ENCODE results near the gene CACNA1C.

Gene CACNA1C

GRCh38 chr12:2139651-2140050, 86.9 kb downstream of the CACNA1C start:
- Histone ChIP-seq H3K9ac (ENCODE audit: low read length) (no peak overlapping the region), H3K4me3 (ENCODE audit: low read length) (no peak overlapping the region), H3K4me1 (ENCODE audit: control insufficient read depth, insufficient read depth, low read length) (peaks cover 41% of the 10 kb centered on the region), H3K9me3 (ENCODE audit: control insufficient read depth, low read length) (no peaks in the 10 kb centered on the region), H3K27me3 (ENCODE audit: control insufficient read depth, insufficient read depth, low read length) (no peaks in the 10 kb centered on the region), H3K36me3 (ENCODE audit: control insufficient read depth, insufficient read depth, low read length) (no peaks in the 10 kb centered on the region)

DNA sequence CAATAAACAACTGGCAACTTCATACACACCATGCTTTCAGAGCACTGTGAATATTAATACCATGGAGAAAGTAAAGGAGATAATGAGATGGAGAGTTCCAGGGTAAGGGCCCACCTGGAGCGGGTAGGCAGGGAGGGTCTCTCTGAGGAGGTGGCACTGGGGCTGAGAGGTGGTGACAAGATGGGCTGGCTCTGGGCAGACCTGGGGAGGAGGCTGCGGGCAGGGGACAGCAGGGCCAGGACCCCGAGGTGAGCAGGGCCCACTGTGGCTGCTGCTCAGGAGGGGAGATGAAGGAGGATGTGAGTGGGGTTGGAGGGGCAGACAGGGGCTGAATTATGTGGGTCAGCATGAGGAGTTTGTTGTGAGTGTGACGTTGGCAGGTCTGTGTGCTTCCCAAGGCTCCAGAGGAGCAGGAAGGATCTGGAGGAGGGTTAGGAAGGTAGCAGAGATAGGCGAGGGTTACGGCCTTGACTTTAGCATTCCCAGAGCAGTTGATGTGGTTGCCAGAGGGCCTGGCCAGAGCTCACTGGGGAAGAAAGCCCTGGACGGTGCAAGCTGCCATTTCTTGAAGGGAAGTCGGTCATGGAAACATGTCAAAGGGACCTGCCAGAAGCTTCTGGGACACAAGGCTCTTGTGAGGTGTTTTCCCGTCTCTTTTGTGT, 88.2 kb downstream of the CACNA1C start:
- Histone ChIP-seq H3K4me1 (ENCODE audit: control insufficient read depth, insufficient read depth, low read length) (peaks cover 51% of the 10 kb centered on the region), H3K4me3 (ENCODE audit: low read length) (no peak overlapping the region)

DNA sequence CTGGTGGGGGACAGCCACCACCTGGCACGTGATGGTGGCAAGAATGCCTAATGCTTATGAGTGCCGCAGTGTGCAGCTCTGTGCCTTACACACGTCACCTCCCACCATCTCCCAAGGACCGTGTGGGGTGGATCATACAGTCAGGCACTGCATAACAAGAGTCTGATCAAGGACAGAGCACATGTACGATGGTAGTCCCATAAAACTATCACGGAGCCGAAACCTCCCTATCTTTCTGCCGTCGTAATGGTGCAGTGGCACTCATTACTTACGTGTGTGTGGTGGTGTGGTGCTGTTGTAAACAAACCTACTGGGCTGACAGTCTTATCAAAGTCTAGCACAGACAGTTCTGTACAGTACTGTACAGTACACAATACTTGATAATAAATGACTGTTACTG, 89.3 kb downstream of the CACNA1C start:
- Histone ChIP-seq H3K4me1 (ENCODE audit: control insufficient read depth, insufficient read depth, low read length) (peaks cover 43% of the 10 kb centered on the region), H3K4me3 (ENCODE audit: low read length) (no peak overlapping the region), H3K9me3 (ENCODE audit: control insufficient read depth, low read length) (no peaks in the 10 kb centered on the region), H3K36me3 (ENCODE audit: control insufficient read depth, insufficient read depth, low read length) (no peaks in the 10 kb centered on the region), H3K27me3 (ENCODE audit: control insufficient read depth, insufficient read depth, low read length) (no peaks in the 10 kb centered on the region), H3K9ac (ENCODE audit: low read length) (no peak overlapping the region)

More for the DNA sequence above, 88.2 kb downstream of the CACNA1C start:
- Histone ChIP-seq H3K36me3 (ENCODE audit: control insufficient read depth, insufficient read depth, low read length) (no peaks in the 10 kb centered on the region), H3K27me3 (ENCODE audit: control insufficient read depth, insufficient read depth, low read length) (no peaks in the 10 kb centered on the region), H3K9ac (ENCODE audit: low read length) (no peak overlapping the region), H3K9me3 (ENCODE audit: control insufficient read depth, low read length) (no peaks in the 10 kb centered on the region)

DNA sequence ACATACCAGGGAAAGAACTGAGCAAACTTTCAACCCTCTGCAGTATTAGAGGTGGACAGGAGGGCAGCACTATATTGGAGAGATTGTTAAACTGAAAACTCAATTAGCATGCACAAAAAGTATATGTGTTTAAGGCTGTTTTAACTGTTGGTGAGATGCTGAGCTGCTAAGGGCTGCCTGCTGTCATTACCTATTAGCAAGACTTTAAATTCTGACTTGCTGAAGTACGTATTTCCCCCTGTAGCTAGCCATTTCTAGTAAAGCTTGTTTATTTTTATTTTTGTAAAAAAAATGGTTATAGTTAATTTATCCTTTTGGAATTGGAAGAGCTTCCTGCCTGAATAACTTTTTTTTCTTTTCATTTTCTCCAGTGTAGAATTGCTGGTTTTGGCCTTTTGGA, 92.2 kb downstream of the CACNA1C start:
- no peaks in the 10 kb centered on the region for H3K27me3 ChIP-seq (ENCODE audit: control insufficient read depth, insufficient read depth, low read length)
- H3K9ac ChIP-seq (ENCODE audit: low read length) = no peak overlapping the region
- no peaks in the 10 kb centered on the region for H3K36me3 ChIP-seq (ENCODE audit: control insufficient read depth, insufficient read depth, low read length)
- H3K4me1 ChIP-seq (ENCODE audit: control insufficient read depth, insufficient read depth, low read length) = peaks cover 26% of the 10 kb centered on the region
- no peaks in the 10 kb centered on the region for H3K9me3 ChIP-seq (ENCODE audit: control insufficient read depth, low read length)
- H3K4me3 ChIP-seq (ENCODE audit: low read length) = no peak overlapping the region

GRCh38 chr12:2145433-2145998, 92.7 kb downstream of the CACNA1C start:
- peaks cover 26% of the 10 kb centered on the region for H3K4me1 ChIP-seq (ENCODE audit: control insufficient read depth, insufficient read depth, low read length)
- no peak overlapping the region for H3K9ac ChIP-seq (ENCODE audit: low read length)
- no peaks in the 10 kb centered on the region for H3K27me3 ChIP-seq (ENCODE audit: control insufficient read depth, insufficient read depth, low read length)
- no peak overlapping the region for H3K4me3 ChIP-seq (ENCODE audit: low read length)
- no peaks in the 10 kb centered on the region for H3K9me3 ChIP-seq (ENCODE audit: control insufficient read depth, low read length)
- no peaks in the 10 kb centered on the region for H3K36me3 ChIP-seq (ENCODE audit: control insufficient read depth, insufficient read depth, low read length)

DNA sequence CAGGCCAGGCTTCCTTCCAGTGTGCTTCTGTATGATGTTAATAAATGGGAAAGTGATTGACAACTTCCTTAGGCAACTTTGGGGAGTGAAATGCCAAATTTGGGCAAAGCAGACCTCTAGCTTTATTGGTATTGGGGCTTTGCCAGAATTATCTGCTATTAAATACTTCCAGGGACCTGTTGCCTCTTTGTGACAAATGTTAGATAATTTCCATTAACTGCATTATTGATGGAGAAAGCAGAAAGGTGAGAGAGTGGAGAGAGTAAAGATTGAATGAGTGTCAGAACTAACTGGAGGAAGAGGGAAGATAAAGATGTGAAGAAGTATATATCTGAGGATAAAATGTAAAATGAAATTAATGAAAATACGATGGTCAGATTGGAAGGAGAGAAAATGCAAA, 94.5 kb downstream of the CACNA1C start:
- Histone ChIP-seq H3K4me1 (ENCODE audit: control insufficient read depth, insufficient read depth, low read length) (peaks cover 11% of the 10 kb centered on the region), H3K9ac (ENCODE audit: low read length) (no peak overlapping the region), H3K4me3 (ENCODE audit: low read length) (no peak overlapping the region), H3K27me3 (ENCODE audit: control insufficient read depth, insufficient read depth, low read length) (no peaks in the 10 kb centered on the region), H3K36me3 (ENCODE audit: control insufficient read depth, insufficient read depth, low read length) (no peaks in the 10 kb centered on the region), H3K9me3 (ENCODE audit: control insufficient read depth, low read length) (no peaks in the 10 kb centered on the region)

- Histone ChIP-seq H3K9ac (ENCODE audit: low read length) (no peak overlapping the region), H3K27me3 (ENCODE audit: control insufficient read depth, insufficient read depth, low read length) (no peaks in the 10 kb centered on the region), H3K4me1 (ENCODE audit: control insufficient read depth, insufficient read depth, low read length) (peaks cover 11% of the 10 kb centered on the region), H3K36me3 (ENCODE audit: control insufficient read depth, insufficient read depth, low read length) (no peaks in the 10 kb centered on the region), H3K4me3 (ENCODE audit: low read length) (no peak overlapping the region), H3K9me3 (ENCODE audit: control insufficient read depth, low read length) (no peaks in the 10 kb centered on the region)
Observed at GRCh38 chr12:2149091-2149490, 96.3 kb downstream of the CACNA1C start.

GRCh38 chr12:2150833-2151232, 98.0 kb downstream of the CACNA1C start:
- H3K27me3 ChIP-seq (ENCODE audit: control insufficient read depth, insufficient read depth, low read length) = no peaks in the 10 kb centered on the region
- H3K9ac ChIP-seq (ENCODE audit: low read length) = no peak overlapping the region
- no peaks in the 10 kb centered on the region for H3K36me3 ChIP-seq (ENCODE audit: control insufficient read depth, insufficient read depth, low read length)
- no peak overlapping the region for H3K4me3 ChIP-seq (ENCODE audit: low read length)
- H3K9me3 ChIP-seq (ENCODE audit: control insufficient read depth, low read length) = no peaks in the 10 kb centered on the region
- H3K4me1 ChIP-seq (ENCODE audit: control insufficient read depth, insufficient read depth, low read length) = peaks cover 3% of the 10 kb centered on the region

DNA sequence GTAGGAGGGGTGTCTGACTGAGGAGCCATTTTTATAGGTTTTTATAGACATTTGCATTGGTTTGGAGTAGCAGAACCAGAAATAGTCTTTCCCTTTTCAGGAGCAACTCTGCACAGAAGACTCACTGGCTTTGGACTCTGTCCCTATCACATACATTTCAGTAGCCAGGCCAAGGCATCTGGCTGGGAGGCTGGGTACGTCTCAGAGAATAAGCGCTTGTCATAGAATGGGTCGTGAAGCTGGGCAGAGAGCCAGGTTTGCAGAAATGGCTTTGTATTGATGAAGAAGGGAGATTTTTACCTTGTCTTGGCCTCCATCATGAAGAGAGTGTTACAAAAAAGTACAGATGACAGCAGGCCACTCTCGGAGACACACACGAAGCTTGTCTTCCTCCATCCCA, 98.6 kb downstream of the CACNA1C start:
- Histone ChIP-seq H3K9ac (ENCODE audit: low read length) (no peak overlapping the region), H3K4me1 (ENCODE audit: control insufficient read depth, insufficient read depth, low read length) (no peaks in the 10 kb centered on the region), H3K9me3 (ENCODE audit: control insufficient read depth, low read length) (no peaks in the 10 kb centered on the region), H3K4me3 (ENCODE audit: low read length) (no peak overlapping the region), H3K27me3 (ENCODE audit: control insufficient read depth, insufficient read depth, low read length) (no peaks in the 10 kb centered on the region), H3K36me3 (ENCODE audit: control insufficient read depth, insufficient read depth, low read length) (no peaks in the 10 kb centered on the region)

GRCh38 chr12:2152134-2152533, 99.3 kb downstream of the CACNA1C start:
- H3K4me1 ChIP-seq (ENCODE audit: control insufficient read depth, insufficient read depth, low read length) = no peaks in the 10 kb centered on the region

GRCh38 chr12:2154050-2154449, 101.3 kb downstream of the CACNA1C start:
- H3K4me3 ChIP-seq (ENCODE audit: low read length) = no peak overlapping the region
- H3K4me1 ChIP-seq (ENCODE audit: control insufficient read depth, insufficient read depth, low read length) = no peaks in the 10 kb centered on the region

More at GRCh38 chr12:2152134-2152533, 99.3 kb downstream of the CACNA1C start:
- Histone ChIP-seq H3K9me3 (ENCODE audit: control insufficient read depth, low read length) (no peaks in the 10 kb centered on the region), H3K9ac (ENCODE audit: low read length) (no peak overlapping the region), H3K4me3 (ENCODE audit: low read length) (no peak overlapping the region), H3K36me3 (ENCODE audit: control insufficient read depth, insufficient read depth, low read length) (no peaks in the 10 kb centered on the region), H3K27me3 (ENCODE audit: control insufficient read depth, insufficient read depth, low read length) (no peaks in the 10 kb centered on the region)

GRCh38 chr12:2154521-2154920, 101.7 kb downstream of the CACNA1C start:
- Histone ChIP-seq H3K36me3 (ENCODE audit: control insufficient read depth, insufficient read depth, low read length) (no peaks in the 10 kb centered on the region), H3K9ac (ENCODE audit: low read length) (no peak overlapping the region), H3K27me3 (ENCODE audit: control insufficient read depth, insufficient read depth, low read length) (no peaks in the 10 kb centered on the region), H3K4me3 (ENCODE audit: low read length) (no peak overlapping the region), H3K9me3 (ENCODE audit: control insufficient read depth, low read length) (no peaks in the 10 kb centered on the region), H3K4me1 (ENCODE audit: control insufficient read depth, insufficient read depth, low read length) (no peaks in the 10 kb centered on the region)

More at GRCh38 chr12:2154050-2154449, 101.3 kb downstream of the CACNA1C start:
- Histone ChIP-seq H3K36me3 (ENCODE audit: control insufficient read depth, insufficient read depth, low read length) (no peaks in the 10 kb centered on the region), H3K9me3 (ENCODE audit: control insufficient read depth, low read length) (no peaks in the 10 kb centered on the region), H3K9ac (ENCODE audit: low read length) (no peak overlapping the region), H3K27me3 (ENCODE audit: control insufficient read depth, insufficient read depth, low read length) (no peaks in the 10 kb centered on the region)

All from mucosa of stomach (tissue), 1 donor.